ENCODE measurements around the gene ZFAND3. TPM values are rescaled to one million over a fixed set of nuclear protein-coding genes. Genes with fewer than 3 reads are reported as not detected.

ZFAND3 gene
- total and polyA plus RNA-seq, 2 experiments from 2014 or later, result 16.9 to 28.2 TPM

DNA sequence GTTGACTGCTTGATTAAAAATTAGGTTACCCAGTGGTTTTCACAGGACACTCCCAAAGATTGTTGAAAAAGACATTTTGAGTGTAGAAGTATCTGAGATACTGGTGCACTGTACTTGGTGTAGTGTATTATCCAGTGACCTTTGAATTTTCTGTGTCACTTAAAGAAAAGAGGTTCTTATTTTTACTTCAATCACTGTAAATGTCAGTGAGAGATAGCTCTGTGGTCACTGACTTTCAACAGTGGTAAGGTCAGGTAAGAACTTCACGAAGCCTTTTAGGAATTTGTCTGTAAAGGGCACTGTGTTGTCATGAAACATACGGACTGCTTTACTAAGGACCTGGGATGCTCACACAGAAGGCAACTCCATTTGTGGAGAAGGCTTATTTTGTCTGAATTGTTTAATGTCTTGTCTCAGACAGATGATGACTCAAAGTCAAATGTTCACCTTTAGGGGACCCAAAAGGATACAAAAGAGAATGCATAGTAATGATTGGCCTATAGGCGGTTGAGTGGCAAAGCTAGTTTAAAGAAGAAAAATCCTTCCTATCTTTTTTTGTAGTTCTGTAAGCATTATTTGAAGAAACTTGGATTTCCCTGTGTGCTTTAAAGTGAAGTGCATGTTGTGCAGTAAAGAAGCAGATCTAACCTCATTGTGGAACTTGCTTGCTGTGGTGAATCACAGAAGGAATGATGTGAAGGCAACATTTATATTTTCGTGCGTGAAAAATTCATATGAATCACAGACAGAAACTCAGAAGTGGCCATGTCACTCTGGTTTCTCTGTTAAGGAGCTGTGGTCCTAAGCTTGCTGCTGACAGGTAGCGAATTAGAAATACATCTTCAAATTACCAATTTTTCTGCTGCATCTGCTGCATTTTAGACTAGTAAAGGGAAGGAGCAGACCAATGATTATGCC lies 47.3 kb downstream of the ZFAND3 start:
- H3F3A ChIP-seq (replicated peaks; ENCODE audit: low read depth), result no peaks in the 10 kb centered on the region
- H3K4me1 ChIP-seq (ENCODE audit: insufficient read depth), result peaks cover 36% of the 10 kb centered on the region
- no peaks in the 10 kb centered on the region for H3K36me3 ChIP-seq (ENCODE audit: insufficient read depth)
- no peaks in the 10 kb centered on the region for H3K36me3 Mint-ChIP-seq (ENCODE audit: low read depth)
- H3K27ac ChIP-seq (ENCODE audit: low read depth), result no peak overlapping the region
- no peaks in the 10 kb centered on the region for H3K27me3 ChIP-seq (ENCODE audit: insufficient read depth)
- peaks cover 30% of the 10 kb centered on the region for H3K4me1 Mint-ChIP-seq
- H3K9me3 Mint-ChIP-seq, result no peaks in the 10 kb centered on the region; the same call in 2 of the 3 replicates
- no peaks in the 10 kb centered on the region for H3K9me2 ChIP-seq (ENCODE audit: insufficient read depth)
- H3K79me2 ChIP-seq (replicated peaks; ENCODE audit: insufficient read depth), result peaks cover 93% of the 10 kb centered on the region
- H4K20me1 ChIP-seq (replicated peaks; ENCODE audit: insufficient read depth), result peaks cover 55% of the 10 kb centered on the region
- no peak overlapping the region for H3K4me3 ChIP-seq
- TF ChIP-seq, protein P1, sequence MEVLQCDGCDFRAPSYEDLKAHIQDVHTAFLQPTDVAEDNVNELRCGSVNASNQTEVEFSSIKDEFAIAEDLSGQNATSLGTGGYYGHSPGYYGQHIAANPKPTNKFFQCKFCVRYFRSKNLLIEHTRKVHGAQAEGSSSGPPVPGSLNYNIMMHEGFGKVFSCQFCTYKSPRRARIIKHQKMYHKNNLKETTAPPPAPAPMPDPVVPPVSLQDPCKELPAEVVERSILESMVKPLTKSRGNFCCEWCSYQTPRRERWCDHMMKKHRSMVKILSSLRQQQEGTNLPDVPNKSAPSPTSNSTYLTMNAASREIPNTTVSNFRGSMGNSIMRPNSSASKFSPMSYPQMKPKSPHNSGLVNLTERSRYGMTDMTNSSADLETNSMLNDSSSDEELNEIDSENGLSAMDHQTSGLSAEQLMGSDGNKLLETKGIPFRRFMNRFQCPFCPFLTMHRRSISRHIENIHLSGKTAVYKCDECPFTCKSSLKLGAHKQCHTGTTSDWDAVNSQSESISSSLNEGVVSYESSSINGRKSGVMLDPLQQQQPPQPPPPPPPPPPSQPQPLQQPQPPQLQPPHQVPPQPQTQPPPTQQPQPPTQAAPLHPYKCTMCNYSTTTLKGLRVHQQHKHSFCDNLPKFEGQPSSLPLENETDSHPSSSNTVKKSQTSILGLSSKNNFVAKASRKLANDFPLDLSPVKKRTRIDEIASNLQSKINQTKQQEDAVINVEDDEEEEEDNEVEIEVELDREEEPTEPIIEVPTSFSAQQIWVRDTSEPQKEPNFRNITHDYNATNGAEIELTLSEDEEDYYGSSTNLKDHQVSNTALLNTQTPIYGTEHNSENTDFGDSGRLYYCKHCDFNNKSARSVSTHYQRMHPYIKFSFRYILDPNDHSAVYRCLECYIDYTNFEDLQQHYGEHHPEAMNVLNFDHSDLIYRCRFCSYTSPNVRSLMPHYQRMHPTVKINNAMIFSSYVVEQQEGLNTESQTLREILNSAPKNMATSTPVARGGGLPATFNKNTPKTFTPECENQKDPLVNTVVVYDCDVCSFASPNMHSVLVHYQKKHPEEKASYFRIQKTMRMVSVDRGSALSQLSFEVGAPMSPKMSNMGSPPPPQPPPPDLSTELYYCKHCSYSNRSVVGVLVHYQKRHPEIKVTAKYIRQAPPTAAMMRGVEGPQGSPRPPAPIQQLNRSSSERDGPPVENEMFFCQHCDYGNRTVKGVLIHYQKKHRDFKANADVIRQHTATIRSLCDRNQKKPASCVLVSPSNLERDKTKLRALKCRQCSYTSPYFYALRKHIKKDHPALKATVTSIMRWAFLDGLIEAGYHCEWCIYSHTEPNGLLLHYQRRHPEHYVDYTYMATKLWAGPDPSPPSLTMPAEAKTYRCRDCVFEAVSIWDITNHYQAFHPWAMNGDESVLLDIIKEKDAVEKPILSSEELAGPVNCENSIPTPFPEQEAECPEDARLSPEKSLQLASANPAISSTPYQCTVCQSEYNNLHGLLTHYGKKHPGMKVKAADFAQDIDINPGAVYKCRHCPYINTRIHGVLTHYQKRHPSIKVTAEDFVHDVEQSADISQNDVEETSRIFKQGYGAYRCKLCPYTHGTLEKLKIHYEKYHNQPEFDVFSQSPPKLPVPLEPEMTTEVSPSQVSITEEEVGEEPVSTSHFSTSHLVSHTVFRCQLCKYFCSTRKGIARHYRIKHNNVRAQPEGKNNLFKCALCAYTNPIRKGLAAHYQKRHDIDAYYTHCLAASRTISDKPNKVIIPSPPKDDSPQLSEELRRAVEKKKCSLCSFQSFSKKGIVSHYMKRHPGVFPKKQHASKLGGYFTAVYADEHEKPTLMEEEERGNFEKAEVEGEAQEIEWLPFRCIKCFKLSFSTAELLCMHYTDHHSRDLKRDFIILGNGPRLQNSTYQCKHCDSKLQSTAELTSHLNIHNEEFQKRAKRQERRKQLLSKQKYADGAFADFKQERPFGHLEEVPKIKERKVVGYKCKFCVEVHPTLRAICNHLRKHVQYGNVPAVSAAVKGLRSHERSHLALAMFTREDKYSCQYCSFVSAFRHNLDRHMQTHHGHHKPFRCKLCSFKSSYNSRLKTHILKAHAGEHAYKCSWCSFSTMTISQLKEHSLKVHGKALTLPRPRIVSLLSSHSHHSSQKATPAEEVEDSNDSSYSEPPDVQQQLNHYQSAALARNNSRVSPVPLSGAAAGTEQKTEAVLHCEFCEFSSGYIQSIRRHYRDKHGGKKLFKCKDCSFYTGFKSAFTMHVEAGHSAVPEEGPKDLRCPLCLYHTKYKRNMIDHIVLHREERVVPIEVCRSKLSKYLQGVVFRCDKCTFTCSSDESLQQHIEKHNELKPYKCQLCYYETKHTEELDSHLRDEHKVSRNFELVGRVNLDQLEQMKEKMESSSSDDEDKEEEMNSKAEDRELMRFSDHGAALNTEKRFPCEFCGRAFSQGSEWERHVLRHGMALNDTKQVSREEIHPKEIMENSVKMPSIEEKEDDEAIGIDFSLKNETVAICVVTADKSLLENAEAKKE (CRISPR knock-in tag; IDR thresholded peaks at IDR 0.05), result no peak
- TF ChIP-seq EZH2phosphoT487 (IDR thresholded peaks at IDR 0.05; ENCODE audit: unreplicated experiment) (no peak), JUNB (IDR thresholded peaks at IDR 0.05; ENCODE audit: unreplicated experiment) (no peak), ZNF331 (CRISPR knock-in tag; IDR thresholded peaks at IDR 0.05; ENCODE audit: low read depth) (no peak), STAT1 (IDR thresholded peaks at IDR 0.05; ENCODE audit: unreplicated experiment) (no peak), ZNF114 (CRISPR knock-in tag; IDR thresholded peaks at IDR 0.05) (no peak), NANOG (IDR thresholded peaks at IDR 0.05; ENCODE audit: borderline replicate concordance) (no peak), CREB1 (CRISPR knock-in tag; IDR thresholded peaks at IDR 0.05; ENCODE audit: low read depth) (no peak), EZH2 (IDR thresholded peaks at IDR 0.05; ENCODE audit: low read depth, unreplicated experiment) (no peak), POLR2AphosphoS5 (IDR thresholded peaks at IDR 0.05; ENCODE audit: low read depth) (no peak)
- TF ChIP-seq, protein P2, sequence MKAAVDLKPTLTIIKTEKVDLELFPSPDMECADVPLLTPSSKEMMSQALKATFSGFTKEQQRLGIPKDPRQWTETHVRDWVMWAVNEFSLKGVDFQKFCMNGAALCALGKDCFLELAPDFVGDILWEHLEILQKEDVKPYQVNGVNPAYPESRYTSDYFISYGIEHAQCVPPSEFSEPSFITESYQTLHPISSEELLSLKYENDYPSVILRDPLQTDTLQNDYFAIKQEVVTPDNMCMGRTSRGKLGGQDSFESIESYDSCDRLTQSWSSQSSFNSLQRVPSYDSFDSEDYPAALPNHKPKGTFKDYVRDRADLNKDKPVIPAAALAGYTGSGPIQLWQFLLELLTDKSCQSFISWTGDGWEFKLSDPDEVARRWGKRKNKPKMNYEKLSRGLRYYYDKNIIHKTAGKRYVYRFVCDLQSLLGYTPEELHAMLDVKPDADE (IDR thresholded peaks at IDR 0.05), result no peak
- TF ChIP-seq, protein P3, sequence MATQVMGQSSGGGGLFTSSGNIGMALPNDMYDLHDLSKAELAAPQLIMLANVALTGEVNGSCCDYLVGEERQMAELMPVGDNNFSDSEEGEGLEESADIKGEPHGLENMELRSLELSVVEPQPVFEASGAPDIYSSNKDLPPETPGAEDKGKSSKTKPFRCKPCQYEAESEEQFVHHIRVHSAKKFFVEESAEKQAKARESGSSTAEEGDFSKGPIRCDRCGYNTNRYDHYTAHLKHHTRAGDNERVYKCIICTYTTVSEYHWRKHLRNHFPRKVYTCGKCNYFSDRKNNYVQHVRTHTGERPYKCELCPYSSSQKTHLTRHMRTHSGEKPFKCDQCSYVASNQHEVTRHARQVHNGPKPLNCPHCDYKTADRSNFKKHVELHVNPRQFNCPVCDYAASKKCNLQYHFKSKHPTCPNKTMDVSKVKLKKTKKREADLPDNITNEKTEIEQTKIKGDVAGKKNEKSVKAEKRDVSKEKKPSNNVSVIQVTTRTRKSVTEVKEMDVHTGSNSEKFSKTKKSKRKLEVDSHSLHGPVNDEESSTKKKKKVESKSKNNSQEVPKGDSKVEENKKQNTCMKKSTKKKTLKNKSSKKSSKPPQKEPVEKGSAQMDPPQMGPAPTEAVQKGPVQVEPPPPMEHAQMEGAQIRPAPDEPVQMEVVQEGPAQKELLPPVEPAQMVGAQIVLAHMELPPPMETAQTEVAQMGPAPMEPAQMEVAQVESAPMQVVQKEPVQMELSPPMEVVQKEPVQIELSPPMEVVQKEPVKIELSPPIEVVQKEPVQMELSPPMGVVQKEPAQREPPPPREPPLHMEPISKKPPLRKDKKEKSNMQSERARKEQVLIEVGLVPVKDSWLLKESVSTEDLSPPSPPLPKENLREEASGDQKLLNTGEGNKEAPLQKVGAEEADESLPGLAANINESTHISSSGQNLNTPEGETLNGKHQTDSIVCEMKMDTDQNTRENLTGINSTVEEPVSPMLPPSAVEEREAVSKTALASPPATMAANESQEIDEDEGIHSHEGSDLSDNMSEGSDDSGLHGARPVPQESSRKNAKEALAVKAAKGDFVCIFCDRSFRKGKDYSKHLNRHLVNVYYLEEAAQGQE (IDR thresholded peaks at IDR 0.05; ENCODE audit: unreplicated experiment), result no peak
- TF ChIP-seq, protein P4, sequence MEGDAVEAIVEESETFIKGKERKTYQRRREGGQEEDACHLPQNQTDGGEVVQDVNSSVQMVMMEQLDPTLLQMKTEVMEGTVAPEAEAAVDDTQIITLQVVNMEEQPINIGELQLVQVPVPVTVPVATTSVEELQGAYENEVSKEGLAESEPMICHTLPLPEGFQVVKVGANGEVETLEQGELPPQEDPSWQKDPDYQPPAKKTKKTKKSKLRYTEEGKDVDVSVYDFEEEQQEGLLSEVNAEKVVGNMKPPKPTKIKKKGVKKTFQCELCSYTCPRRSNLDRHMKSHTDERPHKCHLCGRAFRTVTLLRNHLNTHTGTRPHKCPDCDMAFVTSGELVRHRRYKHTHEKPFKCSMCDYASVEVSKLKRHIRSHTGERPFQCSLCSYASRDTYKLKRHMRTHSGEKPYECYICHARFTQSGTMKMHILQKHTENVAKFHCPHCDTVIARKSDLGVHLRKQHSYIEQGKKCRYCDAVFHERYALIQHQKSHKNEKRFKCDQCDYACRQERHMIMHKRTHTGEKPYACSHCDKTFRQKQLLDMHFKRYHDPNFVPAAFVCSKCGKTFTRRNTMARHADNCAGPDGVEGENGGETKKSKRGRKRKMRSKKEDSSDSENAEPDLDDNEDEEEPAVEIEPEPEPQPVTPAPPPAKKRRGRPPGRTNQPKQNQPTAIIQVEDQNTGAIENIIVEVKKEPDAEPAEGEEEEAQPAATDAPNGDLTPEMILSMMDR (conservative IDR thresholded peaks at IDR 0.05; ENCODE audit: low read depth in 2 of 2), result no peak
- H3K27me3 Mint-ChIP-seq (ENCODE audit: insufficient read depth, low read depth, poor library complexity), result no peaks in the 10 kb centered on the region
- no peak overlapping the region for H3K27ac Mint-ChIP-seq
- no peak for DNase-seq (ENCODE audit: low spot score)
- ATAC-seq, result no peak
- no peak overlapping the region for H3K4me2 ChIP-seq
- H3K4me3 Mint-ChIP-seq, result no peak overlapping the region
- H2AFZ ChIP-seq, result no peak overlapping the region

Measured in GM23338 (cell line).